HG03565 (cell line): Measurements from ENCODE around the gene MAPK13.
A peak's percentile ranks its signal among the peaks of the same experiment; 100 is the strongest.
"Not testable (repeated sequence)": the region's sequence is repeated elsewhere in the genome, so short reads cannot be mapped to it uniquely, and the experiment has no call there.

Experiments
- ATAC-seq: cut with Tn5 transposase; IDR thresholded peaks from one replicate; pipeline ENCODE4 v1.9.1; 2021; ENCODE audit warnings: mild to moderate bottlenecking, moderate library complexity; ENCODE audit not compliant: unreplicated experiment

Gene MAPK13

GRCh38 chr6:36114798-36115408 lies 15.4 kb upstream of the MAPK13 start:
- no peak for ATAC-seq

GRCh38 chr6:36115412-36115811 lies 14.9 kb upstream of the MAPK13 start:
- no peak for ATAC-seq

- no peak for ATAC-seq
Observed at GRCh38 chr6:36116066-36116864, 14.0 kb upstream of the MAPK13 start.

GRCh38 chr6:36116943-36117342 lies 13.4 kb upstream of the MAPK13 start:
- no peak for ATAC-seq

GRCh38 chr6:36117658-36118549 lies 12.4 kb upstream of the MAPK13 start:
- no peak for ATAC-seq

- ATAC-seq: no peak
Observed at GRCh38 chr6:36118550-36119107, 11.7 kb upstream of the MAPK13 start.

GRCh38 chr6:36119209-36119608 lies 11.1 kb upstream of the MAPK13 start:
- ATAC-seq: no peak

GRCh38 chr6:36120018-36120417 lies 10.3 kb upstream of the MAPK13 start:
- ATAC-seq: no peak

- ATAC-seq: no peak
Observed at GRCh38 chr6:36120539-36120938, 9.8 kb upstream of the MAPK13 start.

GRCh38 chr6:36120979-36121786 lies 9.1 kb upstream of the MAPK13 start:
- no peak for ATAC-seq

- no peak for ATAC-seq
Observed at GRCh38 chr6:36121787-36122494, 8.4 kb upstream of the MAPK13 start.

GRCh38 chr6:36122495-36123269 lies 7.6 kb upstream of the MAPK13 start:
- ATAC-seq: no peak

- peak; percentile 37 for ATAC-seq
Observed at GRCh38 chr6:36123270-36124139, 6.8 kb upstream of the MAPK13 start.

- ATAC-seq: not testable (repeated sequence)
Observed at GRCh38 chr6:36124346-36124745, 6.0 kb upstream of the MAPK13 start.

GRCh38 chr6:36124881-36125280 lies 5.4 kb upstream of the MAPK13 start:
- no peak for ATAC-seq

GRCh38 chr6:36125575-36125974 lies 4.7 kb upstream of the MAPK13 start:
- ATAC-seq: no peak

- ATAC-seq: no peak
Observed at GRCh38 chr6:36126121-36126520, 4.2 kb upstream of the MAPK13 start.
